ENCODE results near the gene ARFIP1. TPM values are rescaled to one million over a fixed set of nuclear protein-coding genes. Genes with fewer than 3 reads are reported as not detected.

ARFIP1 gene
- total and polyA plus RNA-seq, 9 of the 15 experiments (the other 6 are each of a cell fraction or from before 2014, with no cell fraction given): 14.1 to 25.1 (median 20.9) TPM

- TF ChIP-seq GMEB1 (CRISPR knock-in tag; IDR thresholded peaks at IDR 0.05) (peak; percentile 68; the same call in 1 of the 2 replicates), MAFK (IDR thresholded peaks at IDR 0.05; ENCODE audit: low read length) (no peak), ATF1 (CRISPR knock-in tag; IDR thresholded peaks at IDR 0.05) (no peak), ATF1 (tag; IDR thresholded peaks at IDR 0.05) (0 out of 2 replicates have a peak, but pooled peaks have one; percentile 14), HNRNPK (IDR thresholded peaks at IDR 0.05; ENCODE audit: low read depth, low read length, poor library complexity, severe bottlenecking) (no peak), CBX1 (IDR thresholded peaks at IDR 0.05; ENCODE audit: low read depth) (no peak), ZNF717 (CRISPR knock-in tag; IDR thresholded peaks at IDR 0.05) (no peak), CBFA2T2 (conservative IDR thresholded peaks at IDR 0.05) (peak; percentile 48; the same call in 1 of the 2 replicates), NR2F6 (CRISPR knock-in tag; IDR thresholded peaks at IDR 0.05) (no peak), EP300 (IDR thresholded peaks at IDR 0.05; ENCODE audit: low read length) (peak; percentile 13; the same call in 1 of the 2 replicates), MYBL2 (IDR thresholded peaks at IDR 0.05; ENCODE audit: low read depth) (no peak), MYBL2 (CRISPR knock-in tag; IDR thresholded peaks at IDR 0.05; ENCODE audit: borderline replicate concordance) (no peak), SAFB (IDR thresholded peaks at IDR 0.05; ENCODE audit: borderline replicate concordance, low read depth, low read length) (peak; percentile 94), DDX20 (tag; IDR thresholded peaks at IDR 0.05; ENCODE audit: low read depth) (no peak), BHLHE40 (IDR thresholded peaks at IDR 0.05; ENCODE audit: low read length) (no peak), KDM5B (IDR thresholded peaks at IDR 0.05; ENCODE audit: insufficient replicate concordance, low read depth, low read length) (no peak), ZNF76 (CRISPR knock-in tag; IDR thresholded peaks at IDR 0.05; ENCODE audit: borderline replicate concordance) (no peak), ETV1 (tag; conservative IDR thresholded peaks at IDR 0.05; ENCODE audit: low read depth) (no peak), PTBP1 (IDR thresholded peaks at IDR 0.05; ENCODE audit: low read depth, low read length) (no peak), JUN (IDR thresholded peaks at IDR 0.05; ENCODE audit: borderline replicate concordance, low read depth, low read length) (no peak), JUN (CRISPR knock-in tag; IDR thresholded peaks at IDR 0.05; ENCODE audit: borderline replicate concordance) (no peak)
- TF ChIP-seq, protein P1, sequence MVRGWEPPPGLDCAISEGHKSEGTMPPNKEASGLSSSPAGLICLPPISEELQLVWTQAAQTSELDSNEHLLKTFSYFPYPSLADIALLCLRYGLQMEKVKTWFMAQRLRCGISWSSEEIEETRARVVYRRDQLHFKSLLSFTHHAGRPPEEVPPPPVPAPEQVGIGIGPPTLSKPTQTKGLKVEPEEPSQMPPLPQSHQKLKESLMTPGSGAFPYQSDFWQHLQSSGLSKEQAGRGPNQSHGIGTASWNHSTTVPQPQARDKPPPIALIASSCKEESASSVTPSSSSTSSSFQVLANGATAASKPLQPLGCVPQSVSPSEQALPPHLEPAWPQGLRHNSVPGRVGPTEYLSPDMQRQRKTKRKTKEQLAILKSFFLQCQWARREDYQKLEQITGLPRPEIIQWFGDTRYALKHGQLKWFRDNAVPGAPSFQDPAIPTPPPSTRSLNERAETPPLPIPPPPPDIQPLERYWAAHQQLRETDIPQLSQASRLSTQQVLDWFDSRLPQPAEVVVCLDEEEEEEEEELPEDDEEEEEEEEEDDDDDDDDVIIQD (CRISPR knock-in tag; IDR thresholded peaks at IDR 0.05): no peak
- TF ChIP-seq, protein P2, sequence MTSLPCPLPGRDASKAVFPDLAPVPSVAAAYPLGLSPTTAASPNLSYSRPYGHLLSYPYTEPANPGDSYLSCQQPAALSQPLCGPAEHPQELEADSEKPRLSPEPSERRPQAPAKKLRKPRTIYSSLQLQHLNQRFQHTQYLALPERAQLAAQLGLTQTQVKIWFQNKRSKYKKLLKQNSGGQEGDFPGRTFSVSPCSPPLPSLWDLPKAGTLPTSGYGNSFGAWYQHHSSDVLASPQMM (CRISPR knock-in tag; IDR thresholded peaks at IDR 0.05): no peak
- TF ChIP-seq, protein P3, sequence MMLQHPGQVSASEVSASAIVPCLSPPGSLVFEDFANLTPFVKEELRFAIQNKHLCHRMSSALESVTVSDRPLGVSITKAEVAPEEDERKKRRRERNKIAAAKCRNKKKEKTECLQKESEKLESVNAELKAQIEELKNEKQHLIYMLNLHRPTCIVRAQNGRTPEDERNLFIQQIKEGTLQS (IDR thresholded peaks at IDR 0.05): no peak
- TF ChIP-seq, protein P3 (CRISPR knock-in tag; conservative IDR thresholded peaks at IDR 0.05): no peak
These were observed 157.8 kb downstream of the ARFIP1 start (continued) for GRCh38 chr4:152937336-152938236.
